ENCODE results near the gene BARHL2.

- no peak for TF ChIP-seq CEBPB (IDR thresholded peaks at IDR 0.05; ENCODE audit: low read depth, low read length)
- TF ChIP-seq CTCF (conservative IDR thresholded peaks at IDR 0.05; ENCODE audit: low read depth, low read length) = no peak
- TF ChIP-seq POLR2A (IDR thresholded peaks at IDR 0.05; ENCODE audit: low read depth, low read length) = no peak
- no peak for TF ChIP-seq RFX5 (IDR thresholded peaks at IDR 0.05; ENCODE audit: low read depth, low read length)
- TF ChIP-seq MAFK (IDR thresholded peaks at IDR 0.05; ENCODE audit: low read depth, low read length) = no peak
- TF ChIP-seq SMC3 (IDR thresholded peaks at IDR 0.05; ENCODE audit: low read depth, low read length) = no peak
- no peak for TF ChIP-seq CHD1 (IDR thresholded peaks at IDR 0.05; ENCODE audit: low read depth, low read length)
- no peak for TF ChIP-seq MXI1 (IDR thresholded peaks at IDR 0.05; ENCODE audit: borderline replicate concordance, low read depth, low read length)
- TF ChIP-seq RCOR1 (IDR thresholded peaks at IDR 0.05; ENCODE audit: insufficient replicate concordance, low read length) = no peak
- no peak for TF ChIP-seq FOS (IDR thresholded peaks at IDR 0.05; ENCODE audit: low read depth, low read length)
- TF ChIP-seq RAD21 (IDR thresholded peaks at IDR 0.05; ENCODE audit: low read length) = no peak
Observed at GRCh38 chr1:90671251-90671650, 45.9 kb downstream of the BARHL2 start.

Data from IMR-90 (cell line).